HepG2 (cell line): Measurements from ENCODE around the gene ROBO3. TPM values are rescaled to one million over a fixed set of nuclear protein-coding genes. Genes with fewer than 3 reads are reported as not detected.

Source experiments
- CHCHD3 ChIP-seq: sonication (generic); formaldehyde crosslinking; IDR thresholded peaks from 2 replicates; pipeline ENCODE4 v1.8.0; 2022; ENCODE audit warnings: mild to moderate bottlenecking, missing genetic modification reagents, moderate library complexity
- GLI4 ChIP-seq: sonication (generic); formaldehyde crosslinking; IDR thresholded peaks from 2 replicates; pipeline ENCODE4 v1.5.1; 2020; ENCODE audit warnings: missing genetic modification reagents, mild to moderate bottlenecking, moderate library complexity, borderline replicate concordance
- NFIB ChIP-seq: sonication (generic); formaldehyde crosslinking; IDR thresholded peaks from 2 replicates; pipeline ENCODE4 v1.9.0; 2021; ENCODE audit warnings: missing genetic modification reagents, mild to moderate bottlenecking, borderline replicate concordance
- NR1H2 ChIP-seq: sonication (generic); formaldehyde crosslinking; IDR thresholded peaks from 2 replicates; pipeline ENCODE4 v1.8.1; 2022; ENCODE audit warnings: low read depth, missing genetic modification reagents, borderline replicate concordance
- PAX8 ChIP-seq: sonication (generic); formaldehyde crosslinking; IDR thresholded peaks from 2 replicates; pipeline ENCODE4 v1.8.0; 2022; ENCODE audit warnings: mild to moderate bottlenecking, missing genetic modification reagents, borderline replicate concordance
- RELA ChIP-seq: sonication (generic); formaldehyde crosslinking; IDR thresholded peaks from 2 replicates; pipeline ENCODE4 v1.4.0; 2020; ENCODE audit warnings: missing genetic modification reagents
- SOX6 ChIP-seq, 2 experiments: fragments of 450-650 bp in 1 of 2; sonication (generic) in 1 of 2; formaldehyde crosslinking in 1 of 2; IDR thresholded peaks; 2 replicates each; pipeline versions ENCODE4 v1.4.0 to v1.6.1; 2017 to 2020; ENCODE audit warnings: antibody characterized with exemption in 1 of 2, mild to moderate bottlenecking in 1 of 2, missing genetic modification reagents in 1 of 2
- ZNF101 ChIP-seq: sonication (generic); formaldehyde crosslinking; IDR thresholded peaks from 2 replicates; pipeline ENCODE4 v1.4.0; 2020; ENCODE audit warnings: mild to moderate bottlenecking, low read depth, missing genetic modification reagents, borderline replicate concordance
- ZNF317 ChIP-seq: sonication (generic); formaldehyde crosslinking; IDR thresholded peaks from 2 replicates; pipeline ENCODE4 v1.5.0; 2020; ENCODE audit warnings: mild to moderate bottlenecking, missing genetic modification reagents
- ZNF34 ChIP-seq: sonication (generic); formaldehyde crosslinking; IDR thresholded peaks from 2 replicates; pipeline ENCODE4 v1.4.0; 2020; ENCODE audit warnings: mild to moderate bottlenecking, missing genetic modification reagents, borderline replicate concordance
- ZNF775 ChIP-seq: sonication (generic); formaldehyde crosslinking; IDR thresholded peaks from 2 replicates; pipeline ENCODE4 v1.4.0; 2020; ENCODE audit warnings: missing genetic modification reagents, mild to moderate bottlenecking, moderate library complexity, borderline replicate concordance
- ZNF850 ChIP-seq: sonication (generic); formaldehyde crosslinking; conservative IDR thresholded peaks from 2 replicates; pipeline ENCODE4 v1.9.0; 2021; ENCODE audit warnings: mild to moderate bottlenecking, missing genetic modification reagents
- polyA plus RNA-seq, 8 experiments: library from polyadenylated mRNA; depleted of rRNA in 3 of 8; stranded (reverse) in 7 of 8; unstranded in 1 of 8; fragments of >200 nt; fragmentation: Illumina TruSeq in 4 of 8; extraction: Trizol in 4 of 8; gene quantifications; 2 replicates each; pipeline versions ENCODE4 v1.2.1 to v1.2.3, GENCODE V29; 2011 to 2016; ENCODE audit warnings: low read depth in 4 of 8, missing spikeins in 1 of 8, mixed read lengths in 1 of 8; ENCODE audit not compliant: insufficient read depth in 1 of 8
- total RNA-seq, 5 experiments: library from RNA; depleted of rRNA; stranded (reverse); fragments of >200 nt; fragmentation: Illumina TruSeq; extraction: Trizol; gene quantifications; 2 replicates each; pipeline ENCODE4 v1.2.3, GENCODE V29; 2016; ENCODE audit warnings: low read depth in 1 of 5
- TF ChIP-seq, protein P1 (sequence below): sonication (generic); formaldehyde crosslinking; IDR thresholded peaks from 2 replicates; pipeline ENCODE4 v1.5.1; 2020; ENCODE audit warnings: missing genetic modification reagents, mild to moderate bottlenecking, borderline replicate concordance

The ROBO3 gene
- total and polyA plus RNA-seq, 2 of the 13 experiments (the other 11 are each of a cell fraction or from before 2014, with no cell fraction given): 0.07 to 2.4 TPM

DNA sequence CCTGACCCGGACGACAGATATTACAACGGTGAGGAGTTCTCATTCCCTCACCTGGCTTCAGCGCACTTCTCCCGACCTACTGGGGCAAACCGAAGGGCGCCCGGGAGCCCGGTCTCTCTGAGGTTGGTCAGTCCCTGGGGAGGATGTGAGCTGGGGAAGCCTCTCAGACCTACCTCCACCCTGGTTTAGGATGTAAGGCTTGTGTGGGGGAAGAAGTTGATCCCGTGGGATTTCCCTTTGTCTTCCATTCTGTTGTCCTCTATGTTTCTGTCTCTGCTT is 12.3 kb downstream of the ROBO3 start (continued):
- TF ChIP-seq ZNF850 (CRISPR knock-in tag) (no peak), ZNF775 (CRISPR knock-in tag) (no peak), NFIB (CRISPR knock-in tag) (no peak), SOX6 (IDR thresholded peaks at IDR 0.05) (no peak), SOX6 (CRISPR knock-in tag; IDR thresholded peaks at IDR 0.05) (no peak), RELA (CRISPR knock-in tag) (no peak), PAX8 (CRISPR knock-in tag) (no peak), ZNF34 (CRISPR knock-in tag) (no peak), ZNF317 (no peak), GLI4 (CRISPR knock-in tag) (no peak), CHCHD3 (CRISPR knock-in tag) (no peak), NR1H2 (CRISPR knock-in tag) (no peak), ZNF101 (CRISPR knock-in tag) (no peak)
- TF ChIP-seq, protein P1, sequence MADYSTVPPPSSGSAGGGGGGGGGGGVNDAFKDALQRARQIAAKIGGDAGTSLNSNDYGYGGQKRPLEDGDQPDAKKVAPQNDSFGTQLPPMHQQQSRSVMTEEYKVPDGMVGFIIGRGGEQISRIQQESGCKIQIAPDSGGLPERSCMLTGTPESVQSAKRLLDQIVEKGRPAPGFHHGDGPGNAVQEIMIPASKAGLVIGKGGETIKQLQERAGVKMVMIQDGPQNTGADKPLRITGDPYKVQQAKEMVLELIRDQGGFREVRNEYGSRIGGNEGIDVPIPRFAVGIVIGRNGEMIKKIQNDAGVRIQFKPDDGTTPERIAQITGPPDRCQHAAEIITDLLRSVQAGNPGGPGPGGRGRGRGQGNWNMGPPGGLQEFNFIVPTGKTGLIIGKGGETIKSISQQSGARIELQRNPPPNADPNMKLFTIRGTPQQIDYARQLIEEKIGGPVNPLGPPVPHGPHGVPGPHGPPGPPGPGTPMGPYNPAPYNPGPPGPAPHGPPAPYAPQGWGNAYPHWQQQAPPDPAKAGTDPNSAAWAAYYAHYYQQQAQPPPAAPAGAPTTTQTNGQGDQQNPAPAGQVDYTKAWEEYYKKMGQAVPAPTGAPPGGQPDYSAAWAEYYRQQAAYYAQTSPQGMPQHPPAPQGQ: no peak
